Activated CD4-positive, alpha-beta T cell treated with anti-CD3 and anti-CD28 coated beads for 36 hours (primary cell): ENCODE data around the gene CACNG6. TPM values are rescaled to one million over a fixed set of nuclear protein-coding genes. Genes with fewer than 3 reads are reported as not detected.

Experiments used
- ATAC-seq: fragments of 200-7000 bp; cut with Tn5 transposase; one replicate; pipeline ENCODE4 v1.10.0; 2021; ENCODE audit warnings: mild to moderate bottlenecking, moderate library complexity
- CTCF ChIA-PET: fragments of 350-600 bp; sonication (Branson Sonifier 250); formaldehyde crosslinking; loops from one replicate; lab custom pipeline; 2021; ENCODE audit warnings: antibody characterized with exemption; lab: Charles Lee
- POLR2A ChIA-PET: fragments of 350-600 bp; sonication (Branson Sonifier 250); formaldehyde crosslinking; loops from one replicate; lab custom pipeline; 2021; ENCODE audit warnings: antibody characterized with exemption, inconsistent platforms; lab: Charles Lee
- DNase-seq: peaks from one replicate; pipeline ENCODE4 v3.0.0-alpha.2; 2020
- H3K27ac Mint-ChIP-seq: one replicate; pipeline ENCODE4 v1.8.0; 2021; ENCODE audit warnings: mixed read lengths
- H3K27me3 Mint-ChIP-seq: one replicate; pipeline ENCODE4 v1.8.0; 2021; ENCODE audit warnings: mixed read lengths
- H3K36me3 Mint-ChIP-seq: one replicate; pipeline ENCODE4 v1.8.0; 2021; ENCODE audit warnings: low read depth, mixed read lengths
- H3K4me1 Mint-ChIP-seq: one replicate; pipeline ENCODE4 v1.8.0; 2021; ENCODE audit warnings: mixed read lengths
- H3K4me3 Mint-ChIP-seq: one replicate; pipeline ENCODE4 v1.8.0; 2021; ENCODE audit warnings: mild to moderate bottlenecking, moderate library complexity, mixed read lengths
- H3K9me3 Mint-ChIP-seq: one replicate; pipeline ENCODE4 v1.8.0; 2021; ENCODE audit warnings: low read depth, mixed read lengths
- intact Hi-C, 2 experiments: fragments of 100-400 bp; cut with DNase I in 1 of 2; cut with micrococcal nuclease in 1 of 2; formaldehyde crosslinking; loops; one replicate each; pipeline versions ENCODE4 v1.14.2 to v1.15.1; 2022 to 2024; cut with DNase I, micrococcal nuclease
- total RNA-seq, 2 experiments: library from RNA; stranded (reverse); gene quantifications; one replicate each; pipeline ENCODE4 v1.2.3, GENCODE V29; 2021

CACNG6 gene
- total RNA-seq, 2 experiments from 2014 or later = not detected

DNA sequence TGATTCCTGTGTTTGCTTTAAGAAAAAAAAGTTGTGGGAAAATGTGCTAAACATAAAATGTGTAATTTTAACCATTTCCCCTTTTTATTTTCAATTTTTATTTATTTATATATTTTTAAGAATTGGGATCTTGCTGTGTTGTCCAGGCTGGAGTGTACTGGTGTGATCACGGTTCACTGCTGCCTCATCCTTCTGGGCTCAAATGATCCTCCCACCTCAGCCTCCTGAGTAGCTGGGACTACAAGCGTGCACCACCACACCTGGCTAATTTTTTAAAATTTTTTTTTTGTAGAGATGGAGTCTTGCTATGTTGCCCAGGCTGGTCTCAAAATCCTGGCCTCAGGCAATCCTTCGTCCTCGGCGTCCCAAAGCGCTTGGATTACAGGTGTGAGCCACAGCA is 19.0 kb downstream of the CACNG6 start:
- Mint-ChIP-seq H3K9me3 (no peaks in the 10 kb centered on the region), H3K27ac (no peak overlapping the region), H3K27me3 (peaks cover 17% of the 10 kb centered on the region), H3K4me3 (no peak overlapping the region), H3K4me1 (no peaks in the 10 kb centered on the region), H3K36me3 (no peaks in the 10 kb centered on the region)
- ChIA-PET CTCF (interaction anchor here (1.2 kb wide), 1 partner anchor 135 kb away, joined by 4 read pairs; no protein-coding TSS in a partner anchor), POLR2A (no interaction called here)
- DNase-seq (no peak), ATAC-seq (no peak)
- intact Hi-C loops = no loop called here

DNA sequence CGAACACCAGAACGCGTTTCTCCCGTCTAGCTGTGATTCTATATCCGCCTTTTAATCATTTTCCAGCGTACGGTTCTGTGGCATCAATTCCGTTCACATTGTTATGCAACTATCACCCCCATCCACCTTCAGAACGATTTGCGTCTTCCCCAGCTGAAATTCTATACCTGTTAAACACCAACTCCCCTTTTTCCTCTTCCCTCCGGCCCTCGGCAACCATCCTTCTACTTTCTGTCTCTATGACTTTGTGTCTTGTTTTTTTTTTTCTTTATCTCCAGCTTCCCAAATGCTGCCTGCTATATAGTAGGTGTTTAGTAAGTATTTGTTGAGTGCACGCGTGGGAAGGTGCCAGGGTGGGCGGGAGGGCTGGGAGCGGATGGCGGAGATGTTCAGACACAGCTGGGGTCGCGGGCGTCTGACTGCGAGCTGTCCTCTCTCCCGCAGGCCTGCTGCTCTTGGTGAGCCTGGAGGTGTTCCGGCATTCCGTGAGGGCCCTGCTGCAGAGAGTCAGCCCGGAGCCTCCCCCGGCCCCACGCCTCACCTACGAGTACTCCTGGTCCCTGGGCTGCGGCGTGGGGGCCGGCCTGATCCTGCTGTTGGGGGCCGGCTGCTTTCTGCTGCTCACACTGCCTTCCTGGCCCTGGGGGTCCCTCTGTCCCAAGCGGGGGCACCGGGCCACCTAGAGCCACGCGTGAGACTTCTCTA is 20.2 kb downstream of the CACNG6 start:
- no peaks in the 10 kb centered on the region for H3K9me3 Mint-ChIP-seq
- no peaks in the 10 kb centered on the region for H3K4me1 Mint-ChIP-seq
- H3K36me3 Mint-ChIP-seq = no peaks in the 10 kb centered on the region
- H3K4me3 Mint-ChIP-seq = no peak overlapping the region
- CTCF ChIA-PET = interaction anchor here (0.8 to 1.6 kb wide), 3 partner anchors 12 to 218 kb away, joined by 4 to 8 read pairs (median 5); no protein-coding TSS in a partner anchor
- POLR2A ChIA-PET = no interaction called here
- peaks cover 25% of the 10 kb centered on the region for H3K27me3 Mint-ChIP-seq
- no peak overlapping the region for H3K27ac Mint-ChIP-seq
- ATAC-seq (no peak), DNase-seq (no peak)
- intact Hi-C loops = no loop called here

DNA sequence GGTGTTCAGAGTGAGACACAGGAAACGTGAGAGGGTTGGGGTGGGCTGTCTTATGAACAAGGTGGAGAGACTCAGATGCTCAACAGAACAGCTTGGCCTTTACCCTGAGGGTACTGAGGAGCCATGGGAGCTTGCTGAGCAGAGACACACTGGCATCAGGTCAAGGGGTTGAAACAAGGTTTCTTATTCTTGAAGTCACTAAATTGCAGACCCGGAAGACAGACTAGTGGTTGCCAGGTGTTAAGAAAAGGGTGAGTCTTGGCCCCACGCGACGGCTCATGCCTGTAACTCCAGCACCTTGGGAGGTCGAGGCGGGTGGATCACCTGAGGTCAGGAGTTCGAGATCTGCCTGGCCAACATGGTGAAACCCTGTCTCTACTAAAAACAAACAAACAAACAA is 22.4 kb downstream of the CACNG6 start:
- no peak for DNase-seq
- ChIA-PET POLR2A (no interaction called here), CTCF (interaction anchor here (1.7 kb wide), 1 partner anchor 10 kb away, joined by 6 read pairs; no protein-coding TSS in a partner anchor)
- no peak overlapping the region for H3K4me3 Mint-ChIP-seq
- H3K4me1 Mint-ChIP-seq = no peaks in the 10 kb centered on the region
- ATAC-seq = no peak
- H3K36me3 Mint-ChIP-seq = no peaks in the 10 kb centered on the region
- intact Hi-C loops = no loop called here
- H3K27ac Mint-ChIP-seq = no peak overlapping the region
- peaks cover 24% of the 10 kb centered on the region for H3K27me3 Mint-ChIP-seq
- H3K9me3 Mint-ChIP-seq = no peaks in the 10 kb centered on the region

DNA sequence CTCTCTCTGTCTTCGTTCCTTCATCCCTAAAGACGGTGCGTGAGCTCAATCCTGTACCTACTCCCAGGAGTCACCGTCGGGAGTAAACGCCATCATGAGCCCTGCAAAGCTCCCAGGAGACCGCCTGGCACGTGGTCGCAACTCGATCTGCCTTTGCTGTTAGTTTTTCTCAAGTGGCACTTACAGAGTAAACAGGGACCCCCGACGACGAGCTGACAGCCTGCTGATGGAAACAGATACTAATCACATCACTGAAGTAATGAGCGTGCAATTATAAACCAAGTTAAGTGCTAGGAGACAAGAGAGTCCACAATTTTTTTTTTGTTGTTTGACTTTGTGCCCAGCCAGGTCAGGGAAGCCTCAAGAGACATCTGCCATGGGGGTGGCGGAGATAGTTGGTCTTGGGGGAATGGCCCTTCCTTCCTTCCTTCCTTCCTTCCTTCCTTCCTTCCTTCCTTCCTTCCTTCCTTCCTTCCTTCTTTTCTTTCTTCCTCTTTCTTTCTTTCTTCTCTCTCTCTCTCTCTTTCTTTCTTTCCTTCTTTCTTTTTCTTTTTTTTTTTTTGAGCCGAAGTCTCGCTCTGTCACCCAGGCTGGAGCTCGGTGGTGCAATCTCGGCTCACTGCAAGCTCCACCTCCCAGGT is 23.6 kb downstream of the CACNG6 start:
- Mint-ChIP-seq H3K4me1 (no peaks in the 10 kb centered on the region), H3K9me3 (no peaks in the 10 kb centered on the region), H3K27ac (no peak overlapping the region), H3K4me3 (no peak overlapping the region), H3K27me3 (peaks cover 24% of the 10 kb centered on the region), H3K36me3 (no peaks in the 10 kb centered on the region)
- no peak for ATAC-seq
- POLR2A ChIA-PET = no interaction called here
- intact Hi-C loops = no loop called here
- no peak for DNase-seq
- CTCF ChIA-PET = no interaction called here

DNA sequence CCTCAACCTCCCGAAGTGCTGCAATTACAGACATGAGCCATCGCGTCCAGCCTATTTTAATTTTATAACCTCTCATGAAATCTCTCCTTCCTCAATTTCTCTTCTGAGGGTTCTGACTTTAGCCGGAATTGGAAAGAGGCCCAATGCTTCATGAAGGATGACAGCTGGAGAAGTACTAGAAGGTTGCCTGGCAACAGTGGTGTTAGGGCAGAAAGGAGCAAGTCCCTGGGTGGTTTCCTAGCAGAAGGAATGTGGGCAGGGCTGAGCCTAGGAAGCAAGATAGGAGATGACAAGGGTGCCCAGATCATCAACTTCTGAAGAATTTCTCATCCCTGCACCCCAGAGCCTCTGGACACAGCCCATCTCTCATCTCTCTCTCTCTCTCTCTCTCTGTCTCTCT is 25.8 kb downstream of the CACNG6 start:
- no peak overlapping the region for H3K4me3 Mint-ChIP-seq
- DNase-seq = no peak
- ATAC-seq = no peak
- peaks cover 4% of the 10 kb centered on the region for H3K4me1 Mint-ChIP-seq
- H3K27ac Mint-ChIP-seq = no peak overlapping the region
- H3K9me3 Mint-ChIP-seq = no peaks in the 10 kb centered on the region
- peaks cover 28% of the 10 kb centered on the region for H3K27me3 Mint-ChIP-seq
- ChIA-PET CTCF (interaction anchor here (0.9 to 2.6 kb wide), 2 partner anchors 12 to 224 kb away, joined by 3 to 14 read pairs; no protein-coding TSS in a partner anchor), POLR2A (no interaction called here)
- intact Hi-C loops = no loop called here
- H3K36me3 Mint-ChIP-seq = no peaks in the 10 kb centered on the region

DNA sequence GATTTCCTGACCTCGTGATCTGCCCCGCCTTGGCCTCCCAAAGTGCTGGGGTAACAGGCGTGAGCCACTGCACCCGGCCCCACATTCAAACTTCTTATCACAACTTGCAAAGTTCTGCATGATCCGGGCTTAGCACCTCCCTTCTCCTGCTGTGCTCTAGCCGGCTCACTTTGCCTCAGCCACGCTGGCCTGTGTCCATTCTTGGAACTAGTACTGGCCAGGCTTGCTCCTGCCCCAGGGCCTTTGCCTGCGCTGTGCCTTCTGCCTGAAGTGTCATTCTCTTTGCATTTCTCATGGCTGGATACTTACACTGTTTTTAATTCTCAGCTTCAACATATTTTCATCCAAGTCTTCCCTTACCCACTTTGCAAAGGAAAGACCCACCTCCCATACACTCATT is 29.9 kb downstream of the CACNG6 start:
- H3K27me3 Mint-ChIP-seq = peaks cover 35% of the 10 kb centered on the region
- H3K36me3 Mint-ChIP-seq = no peaks in the 10 kb centered on the region
- ChIA-PET POLR2A (no interaction called here), CTCF (interaction anchor here (1.1 to 1.5 kb wide), 2 partner anchors 9 to 192 kb away, joined by 3 to 4 read pairs; no protein-coding TSS in a partner anchor)
- ATAC-seq = no peak
- no peak overlapping the region for H3K4me3 Mint-ChIP-seq
- intact Hi-C loops = loop anchor here in 1 of 2 experiments (5.0 kb wide), 1 partner anchor 229 kb away; no protein-coding TSS in a partner anchor
- H3K27ac Mint-ChIP-seq = no peak overlapping the region
- no peak for DNase-seq
- peaks cover 4% of the 10 kb centered on the region for H3K4me1 Mint-ChIP-seq
- no peaks in the 10 kb centered on the region for H3K9me3 Mint-ChIP-seq

DNA sequence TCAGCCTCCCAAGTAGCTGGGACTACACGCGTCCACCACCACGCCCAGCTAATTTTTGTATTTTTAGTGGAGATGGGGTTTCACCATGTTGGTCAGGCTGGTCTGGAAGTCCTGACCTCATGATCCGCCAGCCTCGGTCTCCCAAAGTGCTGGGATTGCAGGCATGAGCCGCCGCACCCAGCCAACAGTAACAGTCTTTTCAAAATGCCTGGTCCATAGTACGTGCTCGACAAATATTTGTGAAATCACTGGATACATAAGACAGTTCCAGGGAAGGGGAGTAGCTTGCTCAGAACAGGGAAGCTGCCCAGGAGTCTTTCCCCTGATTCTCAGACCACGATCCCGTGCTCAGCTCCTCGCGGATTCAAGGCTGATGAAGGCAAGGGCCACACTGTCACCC is 30.5 kb downstream of the CACNG6 start:
- Mint-ChIP-seq H3K4me1 (peaks cover 4% of the 10 kb centered on the region), H3K27me3 (peaks cover 32% of the 10 kb centered on the region), H3K9me3 (no peaks in the 10 kb centered on the region), H3K27ac (no peak overlapping the region), H3K36me3 (no peaks in the 10 kb centered on the region), H3K4me3 (no peak overlapping the region)
- ATAC-seq (no peak), DNase-seq (no peak)
- POLR2A ChIA-PET = no interaction called here
- CTCF ChIA-PET = interaction anchor here (1.1 to 1.5 kb wide), 2 partner anchors 8 to 192 kb away, joined by 3 to 4 read pairs; no protein-coding TSS in a partner anchor
- intact Hi-C loops = loop anchor here in 1 of 2 experiments (2.0 to 5.0 kb wide), 2 partner anchors 115 to 230 kb away; no protein-coding TSS in a partner anchor

DNA sequence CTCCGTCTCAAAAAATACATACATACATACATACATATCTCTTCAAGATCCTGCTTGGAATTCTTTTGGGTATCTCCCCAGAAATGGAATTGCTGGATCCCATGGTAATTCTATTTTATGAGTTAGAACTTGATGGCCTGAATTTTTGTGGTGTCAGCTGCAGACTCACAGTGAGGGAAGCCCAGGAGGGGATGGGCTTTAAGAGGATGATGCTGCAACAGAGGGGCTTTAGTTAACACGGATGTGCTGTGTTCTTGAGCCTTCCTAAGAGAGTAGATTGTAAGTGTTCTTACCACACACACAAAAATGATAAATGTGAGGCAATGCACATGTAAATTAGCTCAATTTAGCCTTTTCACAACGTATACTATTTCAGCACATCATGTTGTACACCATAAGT is 31.8 kb downstream of the CACNG6 start:
- Mint-ChIP-seq H3K36me3 (no peaks in the 10 kb centered on the region), H3K4me1 (peaks cover 4% of the 10 kb centered on the region), H3K9me3 (no peaks in the 10 kb centered on the region), H3K4me3 (no peak overlapping the region), H3K27ac (no peak overlapping the region), H3K27me3 (peaks cover 29% of the 10 kb centered on the region)
- intact Hi-C loops = loop anchor here in 1 of 2 experiments (2.0 to 5.0 kb wide), 2 partner anchors 116 to 231 kb away; no protein-coding TSS in a partner anchor
- DNase-seq (no peak), ATAC-seq (no peak)
- ChIA-PET CTCF (interaction anchor here (0.6 to 4.4 kb wide), 22 partner anchors 10 to 282 kb away, joined by 3 to 36 read pairs (median 4); no protein-coding TSS in a partner anchor), POLR2A (interaction anchor here (0.6 kb wide), 1 partner anchor 16 kb away, joined by 3 read pairs; no protein-coding TSS in a partner anchor)

DNA sequence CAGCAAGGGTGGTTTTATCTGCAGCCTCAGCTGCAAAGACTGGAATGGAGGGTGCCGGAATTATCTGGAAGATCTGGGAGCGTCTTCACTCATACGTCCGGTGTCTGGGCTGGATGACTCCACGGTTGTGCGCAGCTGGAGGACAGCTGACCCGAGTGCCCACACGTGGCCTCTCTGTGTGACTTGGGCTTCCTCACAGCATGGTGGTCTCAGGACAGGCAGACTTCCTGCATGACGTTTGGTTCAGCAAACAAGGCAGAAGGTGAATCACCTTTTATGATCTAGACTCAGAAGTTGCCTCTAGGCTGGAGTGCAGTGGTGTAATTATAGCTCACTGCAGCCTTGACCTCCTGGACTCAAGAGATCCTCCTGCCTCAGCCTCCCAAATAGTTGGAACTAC is 33.2 kb downstream of the CACNG6 start:
- intact Hi-C loops = loop anchor here (1.0 to 5.0 kb wide), 5 partner anchors 118 to 251 kb away; no protein-coding TSS in a partner anchor
- ChIA-PET CTCF (interaction anchor here (0.7 to 4.4 kb wide), 12 partner anchors 9 to 399 kb away, joined by 3 to 36 read pairs (median 5); no protein-coding TSS in a partner anchor), POLR2A (no interaction called here)
- H3K27me3 Mint-ChIP-seq = peaks cover 36% of the 10 kb centered on the region
- ATAC-seq = no peak
- no peak overlapping the region for H3K4me3 Mint-ChIP-seq
- peaks cover 4% of the 10 kb centered on the region for H3K4me1 Mint-ChIP-seq
- H3K36me3 Mint-ChIP-seq = no peaks in the 10 kb centered on the region
- H3K27ac Mint-ChIP-seq = no peak overlapping the region
- no peak for DNase-seq
- H3K9me3 Mint-ChIP-seq = no peaks in the 10 kb centered on the region

DNA sequence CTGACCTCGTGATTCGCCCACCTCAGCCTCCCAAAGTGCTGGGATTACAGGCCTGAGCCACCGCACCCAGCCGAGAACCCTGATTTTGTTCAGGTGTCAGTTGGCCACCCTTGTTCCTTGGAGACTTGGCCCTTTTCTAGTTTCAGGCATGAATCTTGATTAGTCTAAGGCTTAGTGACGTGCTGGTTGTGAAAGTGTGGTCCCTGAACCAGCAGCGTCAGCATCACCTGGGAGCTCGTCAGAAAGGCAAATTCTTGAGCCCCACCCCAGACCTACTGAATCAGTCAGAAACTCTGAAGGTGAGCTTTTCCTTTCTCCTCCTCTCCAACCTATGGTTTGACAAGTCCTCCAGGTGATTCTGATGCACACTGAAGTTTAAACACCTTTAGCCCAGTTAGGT is 35.2 kb downstream of the CACNG6 start:
- H3K27ac Mint-ChIP-seq = no peak overlapping the region
- H3K4me3 Mint-ChIP-seq = no peak overlapping the region
- CTCF ChIA-PET = interaction anchor here (0.7 to 4.4 kb wide), 5 partner anchors 12 to 234 kb away, joined by 3 to 36 read pairs (median 3); no protein-coding TSS in a partner anchor
- no peaks in the 10 kb centered on the region for H3K36me3 Mint-ChIP-seq
- DNase-seq (no peak), ATAC-seq (no peak)
- no peaks in the 10 kb centered on the region for H3K9me3 Mint-ChIP-seq
- POLR2A ChIA-PET = interaction anchor here (0.6 kb wide), 1 partner anchor 49 kb away, joined by 4 read pairs; no protein-coding TSS in a partner anchor
- H3K27me3 Mint-ChIP-seq = peaks cover 38% of the 10 kb centered on the region
- H3K4me1 Mint-ChIP-seq = no peaks in the 10 kb centered on the region
- intact Hi-C loops = no loop called here

DNA sequence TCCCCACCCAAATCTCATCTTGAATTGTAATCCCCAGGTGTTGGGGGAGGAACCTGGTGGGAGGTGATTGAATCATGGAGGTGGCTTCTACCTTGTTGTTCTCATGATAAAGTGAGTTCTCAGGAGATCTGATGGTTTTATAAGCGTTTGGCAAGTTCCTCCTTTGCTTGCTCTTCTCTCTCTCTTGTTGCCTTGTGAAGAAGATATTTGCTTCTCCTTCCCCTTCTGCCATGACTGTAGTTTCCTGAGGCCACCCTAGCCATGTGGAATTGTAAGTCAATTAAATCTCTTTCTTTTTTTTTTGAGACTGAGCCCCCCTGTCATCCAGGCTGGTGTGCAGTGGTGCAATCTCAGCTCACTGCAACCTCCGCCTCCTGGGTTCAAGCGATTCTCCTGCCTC is 37.9 kb downstream of the CACNG6 start:
- Mint-ChIP-seq H3K27ac (no peak overlapping the region), H3K4me3 (no peak overlapping the region), H3K27me3 (peaks cover 28% of the 10 kb centered on the region), H3K4me1 (no peaks in the 10 kb centered on the region), H3K9me3 (no peaks in the 10 kb centered on the region), H3K36me3 (no peaks in the 10 kb centered on the region)
- ATAC-seq (no peak), DNase-seq (no peak)
- ChIA-PET CTCF (interaction anchor here (0.6 to 1.8 kb wide), 19 partner anchors 8 to 558 kb away, joined by 3 to 14 read pairs (median 5); no protein-coding TSS in a partner anchor), POLR2A (no interaction called here)
- intact Hi-C loops = no loop called here
